SIG-M5 treated with dmso at 0.1 percent for 504 hours (cell line): ENCODE data around the gene MEF2A.

Experiments used
- DNase-seq: peaks from one replicate; lab custom pipeline; 2025; ENCODE audit not compliant: unreplicated experiment; lab: John Stamatoyannopoulos, UW

MEF2A gene

DNA sequence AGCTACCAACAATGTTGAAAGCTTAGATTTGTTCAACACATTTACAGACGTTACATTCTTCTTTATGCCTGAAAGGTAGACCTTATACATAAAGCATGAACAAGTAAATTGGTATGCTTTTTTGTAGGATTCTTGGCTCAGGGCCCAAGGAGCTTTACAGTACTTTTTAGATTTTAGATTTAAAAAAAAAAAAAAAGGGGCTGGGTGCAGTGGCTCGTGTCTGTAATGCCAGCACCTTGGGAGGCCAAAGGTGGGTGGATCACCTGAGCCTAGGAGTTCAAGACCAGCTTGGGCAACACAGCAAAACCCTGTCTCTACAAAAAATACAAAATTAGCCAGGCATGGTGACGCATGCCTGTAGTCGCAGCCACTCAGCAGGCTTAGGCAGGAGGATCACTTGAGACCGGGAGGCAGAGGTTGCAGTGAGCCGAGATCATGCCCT, 39.7 kb downstream of the MEF2A start:
- no peak for DNase-seq

DNA sequence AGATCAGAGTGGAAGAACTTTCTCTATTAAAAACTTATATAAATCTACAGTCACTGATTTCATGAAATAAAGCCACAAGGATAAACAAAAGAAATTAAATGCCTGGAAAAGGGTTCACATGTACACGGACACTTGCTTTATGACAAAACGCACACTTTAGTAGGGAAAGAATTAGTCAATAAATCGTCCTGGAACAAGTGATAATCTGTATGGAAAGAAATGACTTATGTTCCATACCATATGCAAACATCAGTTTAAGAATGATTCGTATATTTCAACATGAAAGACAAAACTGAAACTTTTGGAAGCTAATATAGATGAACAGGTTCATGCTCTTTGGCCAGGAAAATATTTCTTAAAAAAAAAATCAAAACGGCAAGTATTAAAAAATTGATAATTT, 40.2 kb downstream of the MEF2A start:
- DNase-seq: no peak

DNA sequence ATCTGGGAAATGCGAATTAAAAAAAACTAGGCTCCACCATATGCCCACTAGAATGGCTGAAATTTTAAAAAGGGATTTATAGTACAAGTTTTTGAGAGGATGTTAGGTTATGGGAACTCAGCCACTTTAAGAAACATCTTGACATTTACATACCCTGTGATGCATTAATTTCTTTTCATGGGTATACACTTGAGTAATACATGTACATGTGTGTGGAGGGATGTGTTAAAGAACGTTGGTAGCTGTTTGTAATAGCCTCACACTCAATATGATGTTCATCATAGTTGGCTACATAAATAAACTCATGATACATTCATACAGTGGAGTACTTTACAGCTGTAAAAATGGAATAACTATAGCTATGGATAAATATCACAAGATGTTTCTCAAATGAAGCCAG, 40.9 kb downstream of the MEF2A start:
- no peak for DNase-seq

DNA sequence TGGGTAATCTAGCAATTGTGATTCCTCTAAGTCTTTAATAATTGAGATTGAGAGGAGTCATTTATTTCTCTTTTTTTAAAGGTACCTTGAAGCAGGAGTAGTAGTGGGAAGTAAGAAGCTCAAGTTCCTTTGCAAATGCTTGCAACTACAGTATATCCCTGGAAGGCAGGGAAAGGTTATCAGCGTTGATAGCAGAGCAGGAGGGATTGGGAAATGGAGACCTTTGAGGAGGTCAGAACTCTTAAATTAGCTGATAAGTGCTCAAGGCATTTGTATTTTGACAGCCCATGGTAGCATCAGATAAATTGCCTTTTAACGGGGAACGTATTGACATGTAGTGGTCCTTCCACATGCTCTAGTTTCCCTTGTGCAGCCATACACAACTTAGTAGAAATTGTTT, 47.7 kb downstream of the MEF2A start:
- no peak for DNase-seq

DNA sequence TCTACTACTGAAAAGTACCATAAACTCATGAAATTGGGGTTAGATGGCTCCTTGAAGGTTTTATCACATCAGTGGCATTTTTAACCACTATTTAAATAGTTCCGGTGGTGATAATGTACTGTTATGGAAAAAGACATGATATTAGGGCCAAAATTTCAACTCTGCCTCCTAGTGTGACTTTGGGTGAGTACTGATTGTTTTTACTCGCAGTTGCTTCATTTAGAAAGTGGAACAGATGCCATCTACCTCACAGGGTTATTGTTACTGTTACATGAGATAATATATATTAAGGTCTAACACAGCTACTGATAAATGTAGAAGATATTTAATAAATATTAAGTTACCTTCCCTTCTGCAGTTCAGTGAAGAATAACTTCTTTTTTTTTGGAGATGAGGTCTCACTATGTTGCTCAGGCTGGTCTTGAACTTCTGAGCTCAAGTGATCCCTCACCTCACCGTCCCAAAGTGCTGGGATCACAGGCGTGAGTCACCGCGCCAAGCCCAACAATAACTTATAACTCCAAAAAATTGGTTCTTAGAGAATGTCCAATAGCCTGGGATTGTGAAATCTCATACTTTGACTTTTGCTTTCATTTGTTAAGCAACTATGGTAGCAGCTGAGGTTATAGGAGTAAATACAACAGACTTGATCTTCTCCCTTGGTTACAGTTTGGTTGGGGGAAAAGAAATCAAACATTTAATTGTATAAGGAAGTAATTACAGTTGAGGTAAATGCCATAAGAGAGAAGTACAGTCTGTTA, 48.3 kb downstream of the MEF2A start:
- DNase-seq: peak; percentile 58

DNA sequence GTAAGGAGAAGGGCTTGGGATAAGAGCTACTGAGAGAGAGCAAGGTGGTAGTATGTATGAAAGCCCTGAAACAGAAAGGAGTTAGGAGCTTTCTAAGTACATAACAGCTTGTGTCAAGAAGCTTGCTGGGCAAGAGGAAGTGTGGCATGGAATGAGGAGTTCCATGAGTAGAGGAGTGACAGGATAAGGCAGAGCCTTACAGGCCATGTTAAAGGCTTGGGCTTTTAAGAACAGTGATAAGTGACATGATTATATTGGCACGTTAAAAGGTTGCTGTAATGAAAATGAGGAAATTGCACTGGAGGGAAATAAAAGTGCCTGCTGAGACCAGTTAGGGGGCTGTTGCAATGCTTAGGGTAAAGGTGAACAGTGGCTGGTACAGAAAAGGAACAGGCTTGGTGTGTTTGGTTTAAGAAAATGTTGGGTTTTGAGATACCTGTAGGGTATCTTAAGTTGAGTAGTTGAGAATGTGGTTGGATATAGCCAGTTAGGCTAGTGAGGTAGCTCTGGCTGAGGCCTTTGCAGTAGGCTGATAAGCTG, 49.0 kb downstream of the MEF2A start:
- DNase-seq: peak; percentile 71

DNA sequence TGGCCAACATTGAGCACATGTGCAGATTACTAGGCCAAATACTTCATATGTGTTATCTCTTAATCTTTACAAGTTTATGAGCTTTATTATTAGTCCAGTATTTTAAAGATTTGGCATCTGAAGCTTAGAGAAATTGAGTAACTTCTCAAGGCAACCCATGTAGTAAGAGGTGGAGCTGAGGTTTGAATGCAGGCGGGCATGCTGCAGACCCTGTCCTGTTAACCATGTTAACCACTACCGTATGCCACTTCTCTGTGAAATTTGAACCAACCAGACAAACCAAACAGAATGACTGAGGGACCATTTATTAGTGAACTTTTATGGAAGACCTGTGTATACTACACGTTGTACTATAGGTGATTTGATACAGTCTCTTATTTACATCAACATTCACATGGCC, 49.7 kb downstream of the MEF2A start:
- DNase-seq: no peak

DNA sequence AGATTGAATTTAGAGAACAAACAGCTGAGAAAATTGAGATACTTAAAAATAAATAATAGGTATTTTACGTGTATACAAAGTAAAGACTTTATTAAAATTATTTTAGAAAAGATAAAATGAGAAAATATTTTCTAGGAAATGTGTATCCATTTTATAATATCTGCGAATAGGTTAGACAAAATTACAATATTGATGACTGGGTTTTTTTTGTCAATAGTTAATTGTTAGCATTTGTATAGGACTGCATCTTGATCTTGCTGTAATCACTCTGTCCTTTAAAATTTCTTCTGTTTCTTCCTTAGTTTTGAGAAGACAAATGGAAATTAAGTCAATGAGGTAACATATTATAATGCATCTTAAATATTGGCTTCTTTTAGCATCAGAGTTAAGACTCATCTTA, 50.3 kb downstream of the MEF2A start:
- no peak for DNase-seq

DNA sequence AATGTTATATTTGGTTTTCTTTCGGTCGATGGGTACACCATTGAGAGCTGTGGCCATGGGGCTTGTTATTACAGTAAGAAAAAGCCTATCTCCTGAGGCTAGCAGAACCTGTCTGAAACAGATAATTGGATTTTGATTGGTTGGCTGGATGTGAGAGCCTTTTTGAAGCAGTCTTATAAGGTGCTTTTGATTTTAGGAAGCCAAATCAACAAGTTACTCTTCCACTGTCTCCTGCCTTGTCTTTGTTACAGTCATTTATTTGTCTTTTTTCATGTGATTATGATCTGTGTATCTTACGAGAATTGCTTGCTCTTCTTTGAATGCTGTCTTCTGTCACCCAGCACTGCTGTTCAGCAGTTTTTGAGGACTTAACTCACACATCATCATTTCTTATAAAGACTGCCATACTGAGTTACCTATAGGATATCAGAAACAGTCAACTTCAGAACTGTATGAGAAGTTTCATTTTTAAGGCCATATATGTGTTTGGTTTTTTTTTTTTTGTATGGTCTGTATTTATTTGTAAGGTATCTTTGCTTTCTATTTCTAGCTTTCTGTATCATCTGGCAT, 51.1 kb downstream of the MEF2A start:
- no peak for DNase-seq

DNA sequence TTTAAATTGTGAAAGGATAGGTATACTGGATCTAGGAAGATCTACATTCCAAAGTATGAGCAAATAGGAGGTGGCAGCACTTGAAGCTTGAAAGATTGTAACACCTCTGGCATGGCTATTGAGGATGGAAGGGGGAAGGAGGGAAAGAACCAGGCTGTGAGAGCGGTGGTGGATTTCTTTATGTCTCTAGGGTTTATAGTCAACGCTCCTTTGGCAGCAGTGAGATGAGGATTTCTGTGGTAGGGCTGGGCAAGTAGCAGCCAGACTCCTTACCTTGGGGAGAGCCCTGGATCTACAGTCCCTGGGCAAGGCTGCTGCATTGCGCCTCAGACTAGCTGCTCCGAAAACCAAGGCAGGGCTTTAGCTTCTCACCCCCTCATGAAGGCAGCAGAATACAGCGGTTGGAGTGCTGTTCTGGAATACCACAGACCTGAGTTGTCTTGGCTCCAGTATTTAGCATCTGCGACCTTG, 53.2 kb downstream of the MEF2A start:
- DNase-seq: no peak

DNA sequence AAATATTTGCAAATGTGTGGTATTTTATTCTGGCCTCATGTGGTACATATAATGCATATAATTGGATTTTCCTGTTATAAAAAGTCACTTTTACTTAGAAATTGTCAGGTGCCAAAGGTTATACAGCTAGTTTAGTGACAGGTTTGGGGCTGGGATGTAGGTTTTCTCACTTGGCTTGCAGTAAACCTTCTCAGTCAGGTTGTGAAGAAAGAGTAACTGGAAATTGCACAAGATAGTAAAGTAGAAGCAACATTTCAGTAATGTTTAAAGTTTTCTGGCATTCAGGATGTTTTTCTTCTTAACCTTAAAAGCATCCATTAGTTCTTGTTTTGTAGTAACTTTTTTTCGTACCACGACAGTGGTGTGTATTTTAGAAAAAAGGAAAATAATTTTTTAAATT, 53.9 kb downstream of the MEF2A start:
- DNase-seq: peak; percentile 44

DNA sequence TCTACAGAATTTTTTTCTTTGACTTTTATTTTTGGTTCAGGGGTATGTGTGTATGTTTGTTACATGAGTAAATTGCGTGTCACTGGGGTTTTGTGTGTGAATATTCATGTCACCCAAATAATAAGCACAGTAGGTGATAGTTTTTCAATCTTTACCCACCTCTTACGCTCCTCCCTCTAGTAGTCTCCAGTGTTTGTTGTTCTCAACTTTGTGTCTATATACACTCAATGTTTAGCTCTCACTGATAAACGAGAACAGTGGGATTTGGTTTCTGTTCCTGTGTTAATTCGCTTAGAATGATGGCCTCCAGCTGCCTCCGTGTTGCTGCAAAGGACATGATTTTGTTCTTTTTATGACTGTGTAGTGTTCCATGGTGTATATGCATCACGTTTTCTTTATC, 54.4 kb downstream of the MEF2A start:
- DNase-seq: no peak

DNA sequence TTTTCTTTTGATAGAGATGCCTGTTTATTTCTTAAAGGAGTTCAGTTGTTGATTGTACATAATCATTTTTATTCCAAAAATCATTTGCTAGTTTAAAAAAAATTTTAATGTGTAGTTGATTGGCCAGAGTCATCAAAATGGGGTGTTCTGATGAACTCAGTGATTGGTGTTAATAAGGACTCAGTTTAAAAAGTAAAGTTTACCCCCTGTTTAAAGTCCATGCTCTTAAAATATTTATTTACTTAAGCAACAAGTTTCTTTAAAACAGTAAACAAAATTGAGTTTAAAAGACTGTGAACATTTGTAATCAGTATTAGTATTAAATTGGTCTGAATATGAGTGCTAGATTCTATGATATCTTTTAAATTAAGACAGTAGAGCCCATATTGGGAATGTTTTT, 56.0 kb downstream of the MEF2A start:
- DNase-seq: no peak

DNA sequence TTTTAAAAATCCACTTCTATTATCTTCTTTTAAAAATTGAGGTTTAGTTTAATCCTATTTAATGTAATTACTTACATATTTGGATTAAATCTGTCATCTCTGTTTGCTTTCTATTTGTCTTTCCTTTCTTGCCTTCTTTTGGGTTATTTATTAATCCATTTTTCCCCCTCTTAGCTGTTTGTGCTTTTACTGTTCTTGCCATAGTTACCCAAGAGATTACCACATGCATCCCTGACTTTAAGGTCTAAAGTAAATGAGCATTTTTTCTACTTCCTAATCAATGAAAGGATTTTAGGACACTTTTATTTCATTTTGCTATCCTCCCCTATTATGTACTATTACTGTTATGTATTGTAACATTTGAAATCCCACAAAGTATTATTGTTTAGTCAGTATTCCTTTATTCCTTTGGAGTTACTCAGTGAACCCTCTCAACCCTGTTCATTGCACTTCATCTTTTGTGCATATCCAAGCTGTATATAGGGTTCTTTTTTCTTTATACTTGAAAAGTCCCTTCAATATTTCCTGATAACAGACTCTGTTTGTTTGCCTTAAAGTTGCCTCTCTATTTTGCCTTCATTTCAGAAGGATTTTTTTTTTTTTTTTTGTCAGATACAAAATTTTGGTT, 62.7 kb downstream of the MEF2A start:
- no peak for DNase-seq

DNA sequence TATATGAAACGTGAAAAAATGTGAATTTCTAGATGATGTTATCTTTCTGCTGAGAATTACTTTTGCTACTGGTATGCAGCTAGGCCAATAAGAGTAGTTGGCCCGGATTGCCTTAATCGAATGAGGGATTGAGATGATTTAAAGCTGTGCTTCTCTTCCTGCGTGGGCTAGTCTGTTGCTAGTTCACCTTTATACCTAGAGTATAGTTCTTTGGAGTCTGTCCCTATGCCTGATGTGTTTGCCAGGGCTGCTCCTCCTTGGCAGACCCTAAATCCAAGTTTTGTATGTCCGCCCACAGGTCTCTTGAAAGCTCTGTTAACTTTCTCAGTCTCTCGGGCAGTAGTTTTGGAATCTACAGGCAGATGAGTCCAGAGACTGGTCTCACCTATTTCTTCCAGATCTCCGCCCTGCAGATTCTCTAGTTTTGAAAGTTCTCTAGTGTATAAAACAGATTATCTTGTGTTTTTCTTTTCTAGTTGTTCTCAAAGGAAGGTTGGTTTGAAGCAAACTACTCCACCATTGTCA, 64.9 kb downstream of the MEF2A start:
- no peak for DNase-seq

DNA sequence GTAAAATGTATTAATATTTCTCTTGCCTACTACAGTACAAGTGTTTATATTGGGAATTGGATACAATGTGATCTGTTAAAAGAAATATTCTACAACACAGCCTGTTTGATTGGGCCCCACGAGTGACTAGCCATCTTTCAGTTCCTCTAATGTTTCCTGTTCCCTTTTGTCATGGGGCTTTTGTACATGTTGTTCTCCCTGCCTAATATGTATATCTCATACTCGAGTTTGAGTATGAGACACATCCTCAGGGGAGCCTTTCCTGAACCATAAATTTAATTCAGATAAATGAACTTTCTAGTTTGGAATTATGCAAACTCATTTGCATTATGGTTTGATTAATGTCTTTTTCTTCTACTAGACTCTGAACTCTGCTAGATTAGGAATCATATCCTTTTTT, 65.5 kb downstream of the MEF2A start:
- peak; percentile 82 for DNase-seq

DNA sequence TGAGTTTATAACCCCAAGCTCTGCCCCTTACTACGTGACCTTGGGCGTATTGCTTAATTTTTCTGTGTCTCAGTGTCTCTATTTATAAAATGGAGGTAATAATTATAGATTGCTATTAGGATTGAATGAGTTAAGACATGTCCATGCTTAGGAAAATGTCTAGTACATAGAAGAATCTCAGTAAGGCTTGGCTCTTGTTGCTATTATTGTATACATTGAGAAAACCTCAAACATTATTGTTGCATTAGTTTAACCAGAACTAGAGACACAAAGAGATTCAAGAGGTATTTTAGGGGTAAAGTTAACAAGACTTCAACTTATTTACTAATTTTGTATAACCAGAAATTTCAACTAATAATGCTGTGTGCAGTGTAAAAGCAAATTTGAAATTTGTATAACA, 66.7 kb downstream of the MEF2A start:
- no peak for DNase-seq

DNA sequence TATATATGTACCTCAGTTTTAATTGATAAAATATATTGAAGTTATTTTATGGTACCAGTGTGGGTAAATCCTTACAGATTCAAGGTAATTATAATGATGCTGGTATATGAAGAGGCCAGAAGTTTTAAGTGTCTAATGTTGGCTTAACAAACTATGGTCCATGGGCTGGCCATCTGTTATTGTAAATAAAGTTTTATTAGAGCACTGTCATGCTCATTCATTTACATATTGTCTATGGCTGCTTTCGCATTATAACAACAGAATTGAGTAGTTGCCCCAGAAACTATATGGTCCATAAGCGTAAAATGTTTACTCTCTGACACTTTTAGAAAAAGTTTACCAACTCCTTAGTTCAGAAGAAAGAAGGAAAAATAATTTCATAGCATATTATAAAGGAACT, 67.9 kb downstream of the MEF2A start:
- no peak for DNase-seq

DNA sequence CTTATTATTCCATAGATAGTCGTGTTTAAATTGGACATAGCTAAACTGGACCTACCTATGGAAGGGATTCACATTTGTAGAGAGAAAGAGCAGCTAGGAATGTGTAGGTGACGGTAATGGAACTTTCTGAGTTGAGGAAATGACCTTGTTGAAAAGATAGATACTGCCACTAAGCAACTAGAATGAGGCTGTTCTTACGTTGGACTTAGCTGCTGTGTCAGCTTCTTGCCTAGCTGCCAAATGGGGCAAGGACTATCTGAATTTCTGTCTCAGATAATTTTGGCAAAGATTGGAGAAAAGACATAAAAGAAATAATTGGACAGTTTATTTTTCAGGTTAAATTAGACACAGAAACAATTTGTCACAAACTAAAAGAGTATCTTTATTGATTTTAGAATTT, 68.8 kb downstream of the MEF2A start:
- no peak for DNase-seq

DNA sequence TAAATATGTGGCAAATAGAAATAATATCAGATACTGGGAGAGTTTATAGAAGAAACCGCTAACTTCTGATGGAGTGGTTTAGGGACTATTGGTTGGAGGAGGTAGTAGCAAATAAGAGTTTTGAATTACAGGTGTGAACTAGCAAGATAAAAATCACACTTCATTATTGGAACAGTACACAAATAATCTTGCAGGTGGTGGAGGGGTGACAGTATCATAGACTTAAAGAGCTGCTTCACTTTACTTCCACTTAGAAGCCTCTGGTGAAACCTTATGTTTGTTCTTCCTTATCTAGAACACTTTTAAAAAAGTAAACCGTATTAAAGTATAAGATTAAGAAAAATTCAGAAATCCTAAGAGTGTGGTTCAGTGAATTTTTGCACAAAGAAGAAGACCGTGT, 69.4 kb downstream of the MEF2A start:
- DNase-seq: no peak

DNA sequence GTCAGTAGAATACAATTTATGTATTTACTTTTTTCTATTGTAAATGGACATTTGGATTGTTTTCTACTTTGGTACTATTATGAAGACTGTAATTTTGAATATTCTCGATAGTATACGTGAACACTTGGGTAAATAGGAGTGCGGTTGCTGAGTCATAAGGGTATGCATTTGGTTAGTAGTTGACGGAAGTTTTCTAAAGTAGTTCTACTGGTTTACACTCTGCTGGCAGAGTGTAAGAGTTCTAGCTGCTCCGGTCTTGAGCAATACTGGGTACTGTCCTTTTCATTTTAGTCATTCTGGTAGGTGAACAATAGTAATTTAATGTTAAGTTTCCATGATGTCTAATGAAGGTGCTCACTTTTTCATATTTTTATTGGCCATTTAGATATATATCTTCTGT, 70.0 kb downstream of the MEF2A start:
- peak; percentile 46 for DNase-seq
